Mesothelial cell of epicardium (in vitro differentiated cells): Measurements from ENCODE around the gene CSK. TPM values are rescaled to one million over a fixed set of nuclear protein-coding genes. Genes with fewer than 3 reads are reported as not detected.

Experiments
- DNase-seq, 2 experiments: peaks; one replicate each; pipeline ENCODE4 v3.0.0; 2021; ENCODE audit warnings: low spot score in 2 of 2; ENCODE audit not compliant: unreplicated experiment in 2 of 2
- H3K27ac Mint-ChIP-seq: 2 replicates; pipeline ENCODE4 v1.8.0; 2021; ENCODE audit warnings: mixed read lengths
- H3K27me3 Mint-ChIP-seq: 2 replicates; pipeline ENCODE4 v1.8.0; 2021; ENCODE audit warnings: low read depth, mixed read lengths
- H3K36me3 Mint-ChIP-seq: 2 replicates; pipeline ENCODE4 v1.8.0; 2021; ENCODE audit warnings: mixed read lengths
- H3K4me1 Mint-ChIP-seq: 2 replicates; pipeline ENCODE4 v1.8.0; 2021; ENCODE audit warnings: mixed read lengths
- H3K4me3 Mint-ChIP-seq: 2 replicates; pipeline ENCODE4 v1.8.0; 2021; ENCODE audit warnings: mild to moderate bottlenecking, moderate library complexity, mixed read lengths
- H3K9me3 Mint-ChIP-seq: 2 replicates; pipeline ENCODE4 v1.8.0; 2021; ENCODE audit warnings: mixed read lengths
- total RNA-seq: library from RNA; stranded (reverse); gene quantifications from 3 replicates; pipeline ENCODE4 v1.2.1, GENCODE V29; 2021
- TF ChIP-seq, protein P1 (sequence below): fragments of 200-600 bp; sonication (generic); IDR thresholded peaks from one replicate; pipeline ENCODE4 v1.5.0; 2021; ENCODE audit warnings: antibody characterized with exemption; ENCODE audit not compliant: unreplicated experiment

CSK gene
- total RNA-seq, 1 donor from 2014 or later = 58.1 TPM

DNA sequence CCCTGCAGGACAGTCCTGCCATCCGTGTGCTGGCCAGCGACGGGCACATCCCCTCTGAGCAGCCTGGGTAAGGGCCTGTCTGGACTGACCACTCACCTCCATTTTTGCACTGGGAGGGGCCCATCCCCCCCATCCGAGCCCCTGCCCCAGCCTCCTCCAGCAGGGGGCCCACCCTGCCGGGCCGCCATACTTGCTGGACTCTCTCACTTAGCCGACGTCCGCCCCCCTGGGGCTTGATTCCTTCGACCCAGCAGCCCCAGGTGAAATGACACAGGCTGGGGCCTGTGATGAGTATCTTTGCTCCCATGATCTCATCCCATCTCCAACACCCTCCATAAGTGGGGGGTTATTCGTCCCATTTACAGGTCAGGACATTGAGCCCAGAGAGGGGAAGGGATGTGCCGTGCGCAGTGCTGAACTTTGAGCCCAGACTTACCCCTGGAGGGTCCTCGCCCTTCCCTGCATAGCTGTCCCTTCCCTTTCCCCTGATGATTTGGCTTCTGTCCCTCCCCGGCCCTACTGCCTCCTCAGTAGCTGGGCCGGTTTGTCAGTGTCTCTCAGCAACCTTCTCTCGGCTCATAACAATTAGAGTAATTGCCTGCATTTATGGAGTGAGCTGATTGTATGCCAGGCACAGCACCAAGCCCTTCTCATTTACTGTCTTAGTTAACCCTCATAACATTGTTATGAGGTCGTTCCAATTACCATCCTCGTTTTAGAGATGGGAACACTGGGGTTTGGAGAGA, 34.9 kb downstream of the CSK start:
- Mint-ChIP-seq H3K27me3 (peaks cover 18% of the 10 kb centered on the region), H3K4me1 (peaks cover 7% of the 10 kb centered on the region), H3K4me3 (no peak overlapping the region), H3K27ac (no peak overlapping the region), H3K36me3 (no peaks in the 10 kb centered on the region), H3K9me3 (no peaks in the 10 kb centered on the region)
- DNase-seq = no peak
- TF ChIP-seq, protein P1, sequence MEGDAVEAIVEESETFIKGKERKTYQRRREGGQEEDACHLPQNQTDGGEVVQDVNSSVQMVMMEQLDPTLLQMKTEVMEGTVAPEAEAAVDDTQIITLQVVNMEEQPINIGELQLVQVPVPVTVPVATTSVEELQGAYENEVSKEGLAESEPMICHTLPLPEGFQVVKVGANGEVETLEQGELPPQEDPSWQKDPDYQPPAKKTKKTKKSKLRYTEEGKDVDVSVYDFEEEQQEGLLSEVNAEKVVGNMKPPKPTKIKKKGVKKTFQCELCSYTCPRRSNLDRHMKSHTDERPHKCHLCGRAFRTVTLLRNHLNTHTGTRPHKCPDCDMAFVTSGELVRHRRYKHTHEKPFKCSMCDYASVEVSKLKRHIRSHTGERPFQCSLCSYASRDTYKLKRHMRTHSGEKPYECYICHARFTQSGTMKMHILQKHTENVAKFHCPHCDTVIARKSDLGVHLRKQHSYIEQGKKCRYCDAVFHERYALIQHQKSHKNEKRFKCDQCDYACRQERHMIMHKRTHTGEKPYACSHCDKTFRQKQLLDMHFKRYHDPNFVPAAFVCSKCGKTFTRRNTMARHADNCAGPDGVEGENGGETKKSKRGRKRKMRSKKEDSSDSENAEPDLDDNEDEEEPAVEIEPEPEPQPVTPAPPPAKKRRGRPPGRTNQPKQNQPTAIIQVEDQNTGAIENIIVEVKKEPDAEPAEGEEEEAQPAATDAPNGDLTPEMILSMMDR = no peak

DNA sequence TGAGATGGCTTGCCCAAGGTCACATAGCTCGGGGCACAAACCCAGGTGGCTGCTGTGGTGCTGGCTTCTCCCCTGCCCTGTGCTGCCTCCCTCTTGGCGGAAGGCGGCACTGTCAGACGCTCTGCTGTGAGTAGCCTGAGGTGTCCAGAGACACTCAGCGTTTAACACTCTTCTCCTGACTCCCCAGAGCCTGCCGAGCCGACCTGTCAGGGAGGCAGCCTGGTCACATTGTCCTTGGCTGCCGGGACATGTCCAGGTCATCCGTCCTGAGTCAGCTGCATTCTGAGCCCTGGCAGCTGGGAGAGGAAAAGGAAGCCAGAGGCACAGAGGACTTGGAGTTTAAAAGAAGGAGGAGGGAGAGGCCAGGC, 35.5 kb downstream of the CSK start:
- DNase-seq = no peak
- TF ChIP-seq, protein P1 = no peak
- H3K27ac Mint-ChIP-seq = no peak overlapping the region
- H3K4me1 Mint-ChIP-seq = peaks cover 7% of the 10 kb centered on the region
- H3K36me3 Mint-ChIP-seq = no peaks in the 10 kb centered on the region
- peaks cover 21% of the 10 kb centered on the region for H3K27me3 Mint-ChIP-seq
- H3K4me3 Mint-ChIP-seq = no peak overlapping the region
- no peaks in the 10 kb centered on the region for H3K9me3 Mint-ChIP-seq

DNA sequence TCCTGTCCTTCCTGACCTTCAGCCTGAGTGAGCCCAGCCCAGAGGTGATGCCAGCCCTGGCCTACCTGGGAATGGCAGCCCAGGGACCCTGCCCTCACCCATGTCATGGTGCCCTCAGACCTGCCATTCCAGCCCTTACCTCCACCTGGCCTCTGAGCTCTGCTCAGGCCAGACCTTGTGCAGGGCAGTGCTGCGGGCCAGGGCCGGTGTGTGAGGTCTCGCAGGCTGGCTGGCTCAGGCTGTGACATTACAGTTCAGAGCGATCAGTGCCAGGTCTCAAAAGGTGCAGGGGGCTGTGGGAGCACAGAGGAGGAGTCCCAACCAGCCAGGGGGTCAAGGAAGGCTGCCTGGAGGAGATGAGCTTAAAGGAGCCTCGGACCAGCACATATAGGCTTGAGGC, 38.2 kb downstream of the CSK start:
- Mint-ChIP-seq H3K27ac (no peak overlapping the region), H3K36me3 (no peaks in the 10 kb centered on the region), H3K27me3 (peaks cover 46% of the 10 kb centered on the region), H3K4me1 (peaks cover 7% of the 10 kb centered on the region), H3K4me3 (no peak overlapping the region), H3K9me3 (no peaks in the 10 kb centered on the region)
- TF ChIP-seq, protein P1 = no peak
- no peak for DNase-seq

DNA sequence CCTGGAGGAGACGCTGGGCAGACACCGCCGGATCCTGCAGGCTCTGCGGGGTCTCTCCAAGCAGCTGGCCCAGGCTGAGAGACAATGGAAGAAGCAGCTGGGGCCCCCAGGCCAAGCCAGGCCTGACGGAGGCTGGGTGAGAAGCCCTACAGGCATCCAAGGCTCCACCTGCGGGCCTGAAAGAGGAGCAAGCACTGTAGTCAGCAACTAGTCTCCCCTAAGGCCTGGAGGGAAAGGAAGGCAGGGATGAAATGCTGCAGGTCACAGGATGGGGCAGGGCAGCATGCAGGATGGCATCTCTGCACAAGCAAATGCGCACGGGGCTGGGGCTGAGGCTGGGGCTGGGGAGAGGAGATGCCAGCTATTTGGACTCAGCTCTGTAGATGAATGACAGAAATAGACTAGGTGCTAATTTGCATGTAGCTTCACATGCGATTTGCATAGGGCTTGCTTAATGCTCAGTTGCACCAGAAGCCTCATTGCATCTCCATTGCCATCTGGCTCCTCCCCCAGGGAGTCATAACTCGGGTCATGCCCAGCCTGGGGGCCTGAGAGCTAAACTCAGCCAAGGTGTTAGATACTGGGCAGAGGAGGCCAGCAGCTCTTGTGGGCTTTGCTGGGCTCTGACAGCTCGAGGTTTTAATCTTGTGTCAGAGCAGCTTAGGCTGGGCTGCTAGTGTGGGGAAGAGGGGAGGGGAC, 39.4 kb downstream of the CSK start:
- no peak for DNase-seq
- H3K9me3 Mint-ChIP-seq = no peaks in the 10 kb centered on the region
- H3K36me3 Mint-ChIP-seq = no peaks in the 10 kb centered on the region
- H3K27me3 Mint-ChIP-seq = peaks cover 58% of the 10 kb centered on the region
- peaks cover 7% of the 10 kb centered on the region for H3K4me1 Mint-ChIP-seq
- TF ChIP-seq, protein P1 = no peak
- H3K4me3 Mint-ChIP-seq = no peak overlapping the region
- H3K27ac Mint-ChIP-seq = no peak overlapping the region

DNA sequence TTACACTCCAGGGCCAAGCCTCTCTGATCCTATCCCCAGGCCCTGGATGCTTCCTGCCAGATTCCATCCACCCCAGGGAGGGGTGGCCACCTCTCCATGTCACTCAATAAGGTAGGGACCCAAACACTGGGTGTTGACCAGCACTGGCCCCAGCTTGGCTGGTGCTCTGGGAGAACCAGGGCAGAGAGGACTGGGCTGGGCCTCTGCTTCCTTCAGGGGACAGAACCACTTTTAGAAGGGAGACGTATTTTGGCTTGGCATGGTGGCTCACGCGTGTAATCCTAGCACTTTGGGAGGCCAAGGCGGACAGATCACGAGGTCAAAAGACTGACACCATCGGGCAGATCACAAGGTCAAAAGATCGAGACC, 39.9 kb downstream of the CSK start:
- H3K36me3 Mint-ChIP-seq = no peaks in the 10 kb centered on the region
- TF ChIP-seq, protein P1 = no peak
- H3K4me3 Mint-ChIP-seq = no peak overlapping the region
- H3K4me1 Mint-ChIP-seq = peaks cover 9% of the 10 kb centered on the region
- H3K27ac Mint-ChIP-seq = no peak overlapping the region
- no peaks in the 10 kb centered on the region for H3K9me3 Mint-ChIP-seq
- DNase-seq = no peak
- peaks cover 62% of the 10 kb centered on the region for H3K27me3 Mint-ChIP-seq
